IMR-90 (cell line): ENCODE measurements around the gene RUNX1. TPM values are rescaled to one million over a fixed set of nuclear protein-coding genes. Genes with fewer than 3 reads are reported as not detected.

Experiments
- ATAC-seq: fragments of 200-7000 bp; cut with Tn5 transposase; 2 replicates; pipeline ENCODE4 v1.9.1; 2020; ENCODE audit warnings: low read depth, mild to moderate bottlenecking, moderate library complexity
- BruUV-seq: library from RNA; stranded (reverse); fragments of 400-500 nt; replicated peaks from 2 replicates; lab custom pipeline; 2021; lab: Mats Ljungman, UMichigan
- CTCF ChIA-PET: fragments of 300-600 bp; formaldehyde crosslinking; extraction: SDS; loops from one replicate; lab custom pipeline; 2021; ENCODE audit warnings: antibody characterized with exemption; lab: Yijun Ruan, JAX
- POLR2A ChIA-PET: fragments of 300-600 bp; sonication (Branson Sonifier 250); formaldehyde crosslinking; loops from one replicate; lab custom pipeline; 2022; ENCODE audit warnings: antibody characterized with exemption; ENCODE audit not compliant: unreplicated experiment; lab: Charles Lee
- DNase-seq: peaks from one replicate; pipeline ENCODE4 v3.0.0; 2013
- H2AFZ ChIP-seq: replicated peaks from 2 replicates; pipeline ENCODE3; 2013; ENCODE audit warnings: low read length, mild to moderate bottlenecking; ENCODE audit not compliant: poor library complexity
- H2AK5ac ChIP-seq: 2 replicates; pipeline ENCODE4 v1.6.1; 2013; ENCODE audit warnings: low read depth, low read length, inconsistent platforms
- H2AK9ac ChIP-seq: replicated peaks from 2 replicates; pipeline ENCODE3; 2013; ENCODE audit warnings: mild to moderate bottlenecking, low read depth, low read length, moderate library complexity; ENCODE audit not compliant: poor library complexity
- H2BK120ac ChIP-seq: 2 replicates; pipeline ENCODE4 v1.6.1; 2013; ENCODE audit warnings: low read depth, low read length, inconsistent platforms
- H2BK15ac ChIP-seq: 3 replicates; pipeline ENCODE4 v1.6.1; 2013; ENCODE audit warnings: low read depth, low read length, inconsistent platforms
- H2BK20ac ChIP-seq: 2 replicates; pipeline ENCODE4 v1.6.1; 2013; ENCODE audit warnings: low read depth, mild to moderate bottlenecking, inconsistent platforms, low read length, moderate library complexity
- H2BK5ac ChIP-seq: 2 replicates; pipeline ENCODE4 v1.6.1; 2013; ENCODE audit warnings: mild to moderate bottlenecking, low read depth, low read length, inconsistent platforms; ENCODE audit not compliant: poor library complexity, severe bottlenecking
- H3K14ac ChIP-seq: replicated peaks from 2 replicates; pipeline ENCODE4 v1.6.1; 2013; ENCODE audit warnings: low read depth, low read length, inconsistent platforms
- H3K18ac ChIP-seq: 2 replicates; pipeline ENCODE4 v1.6.1; 2013; ENCODE audit warnings: low read depth, low read length, control low read depth
- H3K23ac ChIP-seq: 2 replicates; pipeline ENCODE4 v1.6.1; 2013; ENCODE audit warnings: low read depth, low read length, inconsistent platforms
- H3K27ac ChIP-seq: 2 replicates; pipeline ENCODE4 v1.5.1; 2013; ENCODE audit warnings: mild to moderate bottlenecking, control low read depth, low read length; ENCODE audit not compliant: insufficient read depth
- H3K27me3 ChIP-seq: 2 replicates; pipeline ENCODE4 v1.6.1; 2013; ENCODE audit warnings: low read length; ENCODE audit not compliant: control insufficient read depth, insufficient read depth
- H3K36me3 ChIP-seq: 2 replicates; pipeline ENCODE4 v1.6.1; 2013; ENCODE audit warnings: low read length, mixed read lengths; ENCODE audit not compliant: control insufficient read depth, insufficient read depth
- H3K4ac ChIP-seq: 2 replicates; pipeline ENCODE4 v1.6.1; 2013; ENCODE audit warnings: low read depth, low read length, inconsistent platforms
- H3K4me1 ChIP-seq: 2 replicates; pipeline ENCODE4 v1.6.1; 2013; ENCODE audit warnings: low read length, mixed read lengths; ENCODE audit not compliant: control insufficient read depth, insufficient read depth
- H3K4me2 ChIP-seq: 2 replicates; pipeline ENCODE4 v1.6.1; 2013; ENCODE audit warnings: low read depth, mild to moderate bottlenecking, control low read depth, low read length, moderate library complexity
- H3K4me3 ChIP-seq: 2 replicates; pipeline ENCODE4 v1.5.1; 2013; ENCODE audit warnings: low read depth, mild to moderate bottlenecking, control low read depth, low read length, moderate library complexity; ENCODE audit not compliant: insufficient read depth
- H3K56ac ChIP-seq: 2 replicates; pipeline ENCODE4 v1.6.1; 2013; ENCODE audit warnings: low read length, inconsistent platforms; ENCODE audit not compliant: insufficient read depth; ENCODE audit errors: extremely low read depth
- H3K79me1 ChIP-seq, 2 experiments: 2 replicates each; pipeline ENCODE4 v1.6.1; 2013; ENCODE audit warnings: low read length in 2 of 2, inconsistent platforms in 1 of 2, low read depth in 1 of 2
- H3K9ac ChIP-seq: 2 replicates; pipeline ENCODE4 v1.6.1; 2013; ENCODE audit warnings: low read depth, low read length, control low read depth
- H3K9me1 ChIP-seq: 2 replicates; pipeline ENCODE4 v1.6.1; 2013; ENCODE audit warnings: low read length, inconsistent platforms; ENCODE audit not compliant: insufficient read depth
- H3K9me3 ChIP-seq: 2 replicates; pipeline ENCODE4 v1.6.1; 2013; ENCODE audit warnings: low read length; ENCODE audit not compliant: control insufficient read depth, insufficient read depth
- H4K20me1 ChIP-seq: 2 replicates; pipeline ENCODE4 v1.6.1; 2013; ENCODE audit warnings: low read length, inconsistent platforms; ENCODE audit not compliant: insufficient read depth
- H4K5ac ChIP-seq: 2 replicates; pipeline ENCODE4 v1.6.1; 2013; ENCODE audit warnings: mild to moderate bottlenecking, low read depth, low read length, control low read depth
- H4K8ac ChIP-seq, 2 experiments: 2 replicates each; pipeline ENCODE4 v1.6.1; 2013; ENCODE audit warnings: low read depth in 2 of 2, low read length in 2 of 2, control low read depth in 1 of 2, inconsistent platforms in 1 of 2
- H4K91ac ChIP-seq: 2 replicates; pipeline ENCODE4 v1.6.1; 2013; ENCODE audit warnings: low read depth, low read length, inconsistent platforms; ENCODE audit not compliant: insufficient read depth
- BHLHE40 ChIP-seq: fragments of 150-350 bp; IDR thresholded peaks from 2 replicates; pipeline ENCODE4 v1.6.1; 2016; ENCODE audit warnings: mild to moderate bottlenecking, low read depth, low read length
- CEBPB ChIP-seq: IDR thresholded peaks from 2 replicates; pipeline ENCODE4 v1.6.1; 2012; ENCODE audit warnings: low read depth, low read length, improper control_type of control experiment
- CHD1 ChIP-seq: IDR thresholded peaks from 2 replicates; pipeline ENCODE4 v1.6.1; 2012; ENCODE audit warnings: low read depth, low read length, improper control_type of control experiment
- FOS ChIP-seq: fragments of 150-350 bp; IDR thresholded peaks from 2 replicates; pipeline ENCODE4 v1.6.1; 2016; ENCODE audit warnings: low read depth, low read length
- MAFK ChIP-seq: IDR thresholded peaks from 2 replicates; pipeline ENCODE4 v1.6.1; 2012; ENCODE audit warnings: low read depth, low read length, improper control_type of control experiment
- MAZ ChIP-seq: IDR thresholded peaks from 2 replicates; pipeline ENCODE4 v1.6.1; 2012; ENCODE audit warnings: low read depth, mild to moderate bottlenecking, low read length, improper control_type of control experiment, moderate library complexity, borderline replicate concordance
- MXI1 ChIP-seq: IDR thresholded peaks from 2 replicates; pipeline ENCODE4 v1.6.1; 2012; ENCODE audit warnings: low read depth, mild to moderate bottlenecking, low read length, moderate library complexity, borderline replicate concordance
- NFE2L2 ChIP-seq: fragments of 150-350 bp; IDR thresholded peaks from 2 replicates; pipeline ENCODE4 v1.6.1; 2016; ENCODE audit warnings: low read depth, mild to moderate bottlenecking, low read length
- POLR2A ChIP-seq: IDR thresholded peaks from 2 replicates; pipeline ENCODE4 v1.6.1; 2012; ENCODE audit warnings: mild to moderate bottlenecking, low read depth, low read length
- RAD21 ChIP-seq: IDR thresholded peaks from 2 replicates; pipeline ENCODE4 v1.6.1; 2012; ENCODE audit warnings: low read length, improper control_type of control experiment
- RCOR1 ChIP-seq: IDR thresholded peaks from 2 replicates; pipeline ENCODE4 v1.6.1; 2012; ENCODE audit warnings: mild to moderate bottlenecking, low read length, improper control_type of control experiment; ENCODE audit not compliant: insufficient replicate concordance
- RFX5 ChIP-seq: IDR thresholded peaks from 2 replicates; pipeline ENCODE4 v1.8.0; 2012; ENCODE audit warnings: low read depth, mild to moderate bottlenecking, low read length, moderate library complexity
- WGBS, 2 experiments: methylation state at CpG; one replicate each; pipeline versions ENCODE4 v1.1.5 to v1.1.7; 2013; ENCODE audit warnings: missing lambda C conversion rate in 2 of 2; ENCODE audit not compliant: insufficient read length in 1 of 2; ENCODE audit errors: extremely low coverage in 2 of 2; 5-methylcytosine and 5-hydroxymethylcytosine counted together
- dilution Hi-C: fragments of 300-500 bp; cut with HindIII; formaldehyde crosslinking; loops from one replicate; pipeline ENCODE4 v1.14.3; 2018; ENCODE audit warnings: low sequenced_read_pairs; ENCODE audit not compliant: unreplicated experiment
- in situ Hi-C: fragments of 300-500 bp; cut with MboI; formaldehyde crosslinking; loops from 3 replicates; pipeline ENCODE4 v1.14.3; 2019; ENCODE audit warnings: low sequenced_read_pairs, inconsistent platforms, mixed read lengths
- intact Hi-C: fragments of 100-400 bp; cut with micrococcal nuclease; formaldehyde crosslinking; loops from 2 replicates; pipeline ENCODE4 v1.10.0; 2022
- polyA plus RNA-seq, 3 experiments: library from polyadenylated mRNA; depleted of rRNA; stranded (reverse); fragments of >200 nt; gene quantifications; 2 replicates each; pipeline ENCODE4 v1.2.3, GENCODE V29; 2012; ENCODE audit warnings: low replicate concordance in 1 of 3
- total RNA-seq: library from RNA; depleted of rRNA; stranded (reverse); fragments of >200 nt; gene quantifications from 2 replicates; pipeline ENCODE4 v1.2.3, GENCODE V29; 2012
- TF ChIP-seq, protein P1 (sequence below): fragments of 150-350 bp; IDR thresholded peaks from 2 replicates; pipeline ENCODE4 v1.6.1; 2016; ENCODE audit warnings: low read depth, mild to moderate bottlenecking, low read length, moderate library complexity, borderline replicate concordance
- TF ChIP-seq, protein P2 (sequence below): fragments of 150-350 bp; IDR thresholded peaks from 2 replicates; pipeline ENCODE4 v1.6.1; 2017; ENCODE audit warnings: mild to moderate bottlenecking, antibody characterized with exemption, low read length, low read depth
- TF ChIP-seq, protein P3 (sequence below): conservative IDR thresholded peaks from 2 replicates; pipeline ENCODE4 v1.5.1; 2012; ENCODE audit warnings: mild to moderate bottlenecking, low read depth, low read length, improper control_type of control experiment

RUNX1 gene
- total and polyA plus RNA-seq, 2 of the 4 experiments (the other 2 are of a cell fraction) = 34.5 to 56.5 TPM

DNA sequence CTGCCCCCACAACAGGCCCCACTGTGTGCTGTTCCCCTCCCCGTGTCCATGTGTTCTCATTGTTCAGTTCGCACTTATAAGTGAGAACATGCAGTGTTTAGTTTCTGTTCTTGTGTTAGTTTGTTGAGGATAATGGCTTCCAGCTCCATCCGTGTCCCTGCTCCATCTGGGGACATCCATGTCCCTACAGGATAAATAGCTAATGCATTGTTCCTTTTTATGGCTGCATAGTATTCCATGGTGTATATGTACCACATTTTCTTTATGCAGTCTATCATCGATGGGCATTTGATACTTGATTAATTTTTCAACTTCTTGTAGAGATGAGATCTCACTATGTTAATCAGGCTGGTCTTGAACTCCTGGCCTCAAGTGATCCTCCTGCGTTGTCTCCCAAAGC, 44.4 kb upstream of the RUNX1 start:
- BruUV-seq = no TSS peak
- H4K91ac ChIP-seq = no peak overlapping the region
- H4K5ac ChIP-seq = no peak overlapping the region
- no peaks in the 10 kb centered on the region for H3K9me3 ChIP-seq
- H3K9ac ChIP-seq = no peak overlapping the region
- no peak overlapping the region for H2BK15ac ChIP-seq
- intact Hi-C loops (no loop called here), dilution Hi-C loops (no loop called here), in situ Hi-C loops (no loop called here)
- no peak for DNase-seq
- no peak overlapping the region for H3K4ac ChIP-seq
- no peak overlapping the region for H3K4me2 ChIP-seq
- H3K9me1 ChIP-seq = no peaks in the 10 kb centered on the region
- H2BK120ac ChIP-seq = no peak overlapping the region
- no peak overlapping the region for H2BK5ac ChIP-seq
- no peak overlapping the region for H3K56ac ChIP-seq
- no peaks in the 10 kb centered on the region for H4K20me1 ChIP-seq
- no peak for ATAC-seq
- no peak overlapping the region for H3K23ac ChIP-seq
- no peak overlapping the region for H2BK20ac ChIP-seq
- 0 out of 2 replicates have a peak, but pooled peaks cover 1% of the 10 kb centered on the region for H3K4me1 ChIP-seq
- no peak overlapping the region for H3K27ac ChIP-seq
- no peak overlapping the region for H4K8ac ChIP-seq
- H3K36me3 ChIP-seq = no peaks in the 10 kb centered on the region
- H2AFZ ChIP-seq = no peak overlapping the region
- CTCF ChIA-PET = interaction anchor here (0.6 kb wide), 1 partner anchor 165 kb away, joined by 4 read pairs; no protein-coding TSS in a partner anchor
- POLR2A ChIA-PET = no interaction called here
- no peaks in the 10 kb centered on the region for H3K27me3 ChIP-seq
- no peak overlapping the region for H2AK9ac ChIP-seq
- no peaks in the 10 kb centered on the region for H3K79me1 ChIP-seq
- no CpG with 5 or more reads among the region's 5 CpGs for WGBS, 2 experiments
- H3K14ac ChIP-seq = no peak overlapping the region
- TF ChIP-seq MAZ = no peak
- TF ChIP-seq FOS = no peak
- no peak for TF ChIP-seq RAD21
- no peak for TF ChIP-seq POLR2A
- TF ChIP-seq MXI1 = no peak
- TF ChIP-seq, protein P1, sequence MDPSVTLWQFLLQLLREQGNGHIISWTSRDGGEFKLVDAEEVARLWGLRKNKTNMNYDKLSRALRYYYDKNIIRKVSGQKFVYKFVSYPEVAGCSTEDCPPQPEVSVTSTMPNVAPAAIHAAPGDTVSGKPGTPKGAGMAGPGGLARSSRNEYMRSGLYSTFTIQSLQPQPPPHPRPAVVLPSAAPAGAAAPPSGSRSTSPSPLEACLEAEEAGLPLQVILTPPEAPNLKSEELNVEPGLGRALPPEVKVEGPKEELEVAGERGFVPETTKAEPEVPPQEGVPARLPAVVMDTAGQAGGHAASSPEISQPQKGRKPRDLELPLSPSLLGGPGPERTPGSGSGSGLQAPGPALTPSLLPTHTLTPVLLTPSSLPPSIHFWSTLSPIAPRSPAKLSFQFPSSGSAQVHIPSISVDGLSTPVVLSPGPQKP = no peak
- TF ChIP-seq NFE2L2 = no peak
- no peak for TF ChIP-seq MAFK
- TF ChIP-seq RFX5 = no peak
- TF ChIP-seq, protein P2, sequence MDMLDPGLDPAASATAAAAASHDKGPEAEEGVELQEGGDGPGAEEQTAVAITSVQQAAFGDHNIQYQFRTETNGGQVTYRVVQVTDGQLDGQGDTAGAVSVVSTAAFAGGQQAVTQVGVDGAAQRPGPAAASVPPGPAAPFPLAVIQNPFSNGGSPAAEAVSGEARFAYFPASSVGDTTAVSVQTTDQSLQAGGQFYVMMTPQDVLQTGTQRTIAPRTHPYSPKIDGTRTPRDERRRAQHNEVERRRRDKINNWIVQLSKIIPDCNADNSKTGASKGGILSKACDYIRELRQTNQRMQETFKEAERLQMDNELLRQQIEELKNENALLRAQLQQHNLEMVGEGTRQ = no peak
- no peak for TF ChIP-seq BHLHE40
- no peak for TF ChIP-seq RCOR1
- no peak for TF ChIP-seq CHD1
- TF ChIP-seq CEBPB = no peak
- TF ChIP-seq, protein P3, sequence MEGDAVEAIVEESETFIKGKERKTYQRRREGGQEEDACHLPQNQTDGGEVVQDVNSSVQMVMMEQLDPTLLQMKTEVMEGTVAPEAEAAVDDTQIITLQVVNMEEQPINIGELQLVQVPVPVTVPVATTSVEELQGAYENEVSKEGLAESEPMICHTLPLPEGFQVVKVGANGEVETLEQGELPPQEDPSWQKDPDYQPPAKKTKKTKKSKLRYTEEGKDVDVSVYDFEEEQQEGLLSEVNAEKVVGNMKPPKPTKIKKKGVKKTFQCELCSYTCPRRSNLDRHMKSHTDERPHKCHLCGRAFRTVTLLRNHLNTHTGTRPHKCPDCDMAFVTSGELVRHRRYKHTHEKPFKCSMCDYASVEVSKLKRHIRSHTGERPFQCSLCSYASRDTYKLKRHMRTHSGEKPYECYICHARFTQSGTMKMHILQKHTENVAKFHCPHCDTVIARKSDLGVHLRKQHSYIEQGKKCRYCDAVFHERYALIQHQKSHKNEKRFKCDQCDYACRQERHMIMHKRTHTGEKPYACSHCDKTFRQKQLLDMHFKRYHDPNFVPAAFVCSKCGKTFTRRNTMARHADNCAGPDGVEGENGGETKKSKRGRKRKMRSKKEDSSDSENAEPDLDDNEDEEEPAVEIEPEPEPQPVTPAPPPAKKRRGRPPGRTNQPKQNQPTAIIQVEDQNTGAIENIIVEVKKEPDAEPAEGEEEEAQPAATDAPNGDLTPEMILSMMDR = no peak
- no peak overlapping the region for H3K4me3 ChIP-seq
- no peak overlapping the region for H3K18ac ChIP-seq
- H2AK5ac ChIP-seq = no peak overlapping the region
